ENCODE data around the gene PTPN18. TPM values are rescaled to one million over a fixed set of nuclear protein-coding genes. Genes with fewer than 3 reads are reported as not detected.
A peak's percentile ranks its signal among the peaks of the same experiment; 100 is the strongest.

Gene PTPN18
- total RNA-seq, 1 experiment from 2014 or later, result 46.5 TPM

- ChIA-PET POLR2A (interaction anchor here (1.1 to 2.5 kb wide), 6 partner anchors 13 to 161 kb away, joined by 3 to 19 read pairs (median 9); partner anchors contain the start of genes PTPN18 and SMPD4), CTCF (interaction anchor here (0.6 to 2.4 kb wide), 11 partner anchors 9 to 172 kb away, joined by 3 to 18 read pairs (median 4); partner anchors contain the start of genes PTPN18 and SMPD4)
- TF ChIP-seq CTCF (IDR thresholded peaks at IDR 0.05; ENCODE audit: insufficient read depth in 1 of 2, low read depth in 1 of 2, low read length in 1 of 2, severe bottlenecking in 1 of 2, unreplicated experiment in 1 of 2), result no peak
- Histone ChIP-seq H3K9me3 (no peaks in the 10 kb centered on the region), H3K27me3 (replicated peaks; ENCODE audit: control insufficient read depth, insufficient read depth, low read length) (no peaks in the 10 kb centered on the region), H3K36me3 (ENCODE audit: control insufficient read depth, insufficient read depth, low read length) (peaks cover 4% of the 10 kb centered on the region), H3K4me3 (ENCODE audit: low read depth, low read length) (peak overlapping the region; percentile 70), H3K4me1 (peaks cover 3% of the 10 kb centered on the region)
- intact Hi-C loops (cut with micrococcal nuclease; ENCODE audit: unreplicated experiment), result loop anchor here (1.0 kb wide), 3 partner anchors 13 to 49 kb away; no protein-coding TSS in a partner anchor
- Mint-ChIP-seq H3K27ac (ENCODE audit: unreplicated experiment) (peak overlapping the region; percentile 93), H3K9me3 (ENCODE audit: unreplicated experiment) (no peaks in the 10 kb centered on the region), H3K4me3 (ENCODE audit: unreplicated experiment) (peak overlapping the region; percentile 84), H3K36me3 (ENCODE audit: insufficient read depth, unreplicated experiment) (peaks cover 76% of the 10 kb centered on the region), H3K4me1 (ENCODE audit: low read depth, unreplicated experiment) (peaks cover 13% of the 10 kb centered on the region), H3K27me3 (ENCODE audit: insufficient read depth, unreplicated experiment) (peaks cover under 1% of the 10 kb centered on the region)
- DNase-seq, result peak; percentile 94
- TSS peak; percentile 83 for BruUV-seq (replicated peaks)
These were observed 13.8 kb upstream of the PTPN18 start for GRCh38 chr2:130342020-130342532.

GRCh38 chr2:130342533-130343275, 13.2 kb upstream of the PTPN18 start, which contains the start of gene IMP4:
TSS of gene IMP4 (plus strand) at chr2:130342897. CDS start at chr2:130342933, 36 bp downstream.
- no peaks in the 10 kb centered on the region for H3K27me3 Mint-ChIP-seq (ENCODE audit: insufficient read depth, unreplicated experiment)
- TF ChIP-seq CTCF (IDR thresholded peaks at IDR 0.05; ENCODE audit: insufficient read depth in 1 of 2, low read depth in 1 of 2, low read length in 1 of 2, severe bottlenecking in 1 of 2, unreplicated experiment in 1 of 2), result peak; percentile 37 to 71
- H3K27ac Mint-ChIP-seq (ENCODE audit: unreplicated experiment), result peak within 1 kb of the TSS; percentile 93
- H3K36me3 Mint-ChIP-seq (ENCODE audit: insufficient read depth, unreplicated experiment), result peaks cover 76% of the 10 kb centered on the region
- Histone ChIP-seq H3K27me3 (replicated peaks; ENCODE audit: control insufficient read depth, insufficient read depth, low read length) (no peaks in the 10 kb centered on the region), H3K9me3 (no peaks in the 10 kb centered on the region), H3K4me3 (ENCODE audit: low read depth, low read length) (peak within 1 kb of the TSS; percentile 70), H3K36me3 (ENCODE audit: control insufficient read depth, insufficient read depth, low read length) (peaks cover 4% of the 10 kb centered on the region), H3K4me1 (peaks cover 3% of the 10 kb centered on the region)
- H3K9me3 Mint-ChIP-seq (ENCODE audit: unreplicated experiment), result no peaks in the 10 kb centered on the region
- peak; percentile 98 to 99 for DNase-seq
- no TSS peak for BruUV-seq (replicated peaks)
- CTCF ChIA-PET, result interaction anchor here (0.8 to 2.4 kb wide), 8 partner anchors 10 to 161 kb away, joined by 3 to 18 read pairs (median 8); partner anchors contain the start of genes PTPN18 and SMPD4
- H3K4me1 Mint-ChIP-seq (ENCODE audit: low read depth, unreplicated experiment), result peaks cover 13% of the 10 kb centered on the region
- intact Hi-C loops (cut with micrococcal nuclease; ENCODE audit: unreplicated experiment), result loop anchor here (1.0 kb wide), 3 partner anchors 13 to 49 kb away; no protein-coding TSS in a partner anchor
- peak within 1 kb of the TSS; percentile 84 for H3K4me3 Mint-ChIP-seq (ENCODE audit: unreplicated experiment)
- POLR2A ChIA-PET, result interaction anchor here (1.1 to 2.5 kb wide), 6 partner anchors 13 to 162 kb away, joined by 3 to 19 read pairs (median 9); partner anchors contain the start of genes PTPN18 and SMPD4

- Mint-ChIP-seq H3K27ac (ENCODE audit: unreplicated experiment) (no peak overlapping the region), H3K9me3 (ENCODE audit: unreplicated experiment) (no peaks in the 10 kb centered on the region), H3K36me3 (ENCODE audit: insufficient read depth, unreplicated experiment) (peaks cover 79% of the 10 kb centered on the region), H3K4me3 (ENCODE audit: unreplicated experiment) (no peak overlapping the region), H3K4me1 (ENCODE audit: low read depth, unreplicated experiment) (peaks cover 13% of the 10 kb centered on the region), H3K27me3 (ENCODE audit: insufficient read depth, unreplicated experiment) (no peaks in the 10 kb centered on the region)
- CTCF ChIA-PET, result no interaction called here
- Histone ChIP-seq H3K9me3 (no peaks in the 10 kb centered on the region), H3K4me3 (ENCODE audit: low read depth, low read length) (no peak overlapping the region), H3K27me3 (replicated peaks; ENCODE audit: control insufficient read depth, insufficient read depth, low read length) (no peaks in the 10 kb centered on the region), H3K4me1 (peaks cover 3% of the 10 kb centered on the region), H3K36me3 (ENCODE audit: control insufficient read depth, insufficient read depth, low read length) (peaks cover 4% of the 10 kb centered on the region)
- TF ChIP-seq CTCF (IDR thresholded peaks at IDR 0.05; ENCODE audit: insufficient read depth in 1 of 2, low read depth in 1 of 2, low read length in 1 of 2, severe bottlenecking in 1 of 2, unreplicated experiment in 1 of 2), result no peak
- POLR2A ChIA-PET, result no interaction called here
- BruUV-seq (replicated peaks), result no TSS peak
- intact Hi-C loops (cut with micrococcal nuclease; ENCODE audit: unreplicated experiment), result no loop called here
- DNase-seq, result no peak
These were observed 11.3 kb upstream of the PTPN18 start for GRCh38 chr2:130344578-130344977.

All from Caco-2 (cell line).